ENCODE results near the gene IDNK. TPM values are rescaled to one million over a fixed set of nuclear protein-coding genes. Genes with fewer than 3 reads are reported as not detected.

Gene IDNK
- total and polyA plus RNA-seq, 2 experiments from 2014 or later = 10.5 to 11.1 TPM

GRCh38 chr9:83680233-83680632 is 57.3 kb downstream of the IDNK start:
- no peak for TF ChIP-seq CTCF (IDR thresholded peaks at IDR 0.05; ENCODE audit: poor library complexity)
- no peak for TF ChIP-seq EZH2phosphoT487 (IDR thresholded peaks at IDR 0.05; ENCODE audit: low read depth, severe bottlenecking, unreplicated experiment)
- no peak for TF ChIP-seq EZH2 (IDR thresholded peaks at IDR 0.05; ENCODE audit: borderline replicate concordance)
- DNase-seq (ENCODE audit: low spot score) = no peak
- Histone ChIP-seq H3K4me1 (ENCODE audit: insufficient read depth) (no peaks in the 10 kb centered on the region), H3K27ac (no peak overlapping the region), H2AFZ (no peak overlapping the region), H3K79me2 (peaks cover 81% of the 10 kb centered on the region), H3K4me3 (no peak overlapping the region), H3K4me2 (no peak overlapping the region), H3K27me3 (no peaks in the 10 kb centered on the region), H4K20me1 (ENCODE audit: insufficient read depth, poor library complexity, severe bottlenecking) (peaks cover 16% of the 10 kb centered on the region), H3K9me3 (ENCODE audit: low read depth) (no peaks in the 10 kb centered on the region), H3K9me2 (replicated peaks; ENCODE audit: insufficient read depth) (no peaks in the 10 kb centered on the region), H3K36me3 (replicated peaks; ENCODE audit: insufficient read depth, low read depth) (peaks cover 7% of the 10 kb centered on the region)
- WGBS (ENCODE audit: low lambda C conversion rate, missing lambda C conversion rate) = 100% methylated on average over 1 of the region's 1 CpG

- H3K4me2 ChIP-seq = no peak overlapping the region
- no peak overlapping the region for H3K27ac ChIP-seq
- H3K27me3 ChIP-seq = no peaks in the 10 kb centered on the region
- H2AFZ ChIP-seq = no peak overlapping the region
- no peaks in the 10 kb centered on the region for H3K4me1 ChIP-seq (ENCODE audit: insufficient read depth)
- no peak overlapping the region for H3K4me3 ChIP-seq
- H3K36me3 ChIP-seq (replicated peaks; ENCODE audit: insufficient read depth, low read depth) = peaks cover 7% of the 10 kb centered on the region
- H3K79me2 ChIP-seq = peaks cover 89% of the 10 kb centered on the region
- TF ChIP-seq CTCF (IDR thresholded peaks at IDR 0.05; ENCODE audit: poor library complexity) (no peak), EZH2phosphoT487 (IDR thresholded peaks at IDR 0.05; ENCODE audit: low read depth, severe bottlenecking, unreplicated experiment) (no peak), EZH2 (IDR thresholded peaks at IDR 0.05; ENCODE audit: borderline replicate concordance) (no peak)
- peaks cover 29% of the 10 kb centered on the region for H4K20me1 ChIP-seq (ENCODE audit: insufficient read depth, poor library complexity, severe bottlenecking)
- H3K9me3 ChIP-seq (ENCODE audit: low read depth) = no peaks in the 10 kb centered on the region
- WGBS (ENCODE audit: low lambda C conversion rate, missing lambda C conversion rate) = 84% methylated on average over 2 of the region's 2 CpGs
- H3K9me2 ChIP-seq (replicated peaks; ENCODE audit: insufficient read depth) = no peaks in the 10 kb centered on the region
- DNase-seq (ENCODE audit: low spot score) = no peak
These were observed 58.5 kb downstream of the IDNK start for GRCh38 chr9:83681490-83681889.

- Histone ChIP-seq H3K9me3 (ENCODE audit: low read depth) (no peaks in the 10 kb centered on the region), H3K4me3 (no peak overlapping the region), H3K27me3 (no peaks in the 10 kb centered on the region), H3K27ac (no peak overlapping the region), H3K4me2 (no peak overlapping the region), H2AFZ (no peak overlapping the region), H3K4me1 (ENCODE audit: insufficient read depth) (no peaks in the 10 kb centered on the region), H3K9me2 (replicated peaks; ENCODE audit: insufficient read depth) (no peaks in the 10 kb centered on the region), H4K20me1 (ENCODE audit: insufficient read depth, poor library complexity, severe bottlenecking) (peaks cover 92% of the 10 kb centered on the region), H3K79me2 (peaks cover 99% of the 10 kb centered on the region), H3K36me3 (replicated peaks; ENCODE audit: insufficient read depth, low read depth) (no peaks in the 10 kb centered on the region)
- 99% methylated on average over 3 of the region's 3 CpGs for WGBS (ENCODE audit: low lambda C conversion rate, missing lambda C conversion rate)
- no peak for DNase-seq (ENCODE audit: low spot score)
- TF ChIP-seq EZH2phosphoT487 (IDR thresholded peaks at IDR 0.05; ENCODE audit: low read depth, severe bottlenecking, unreplicated experiment) (no peak), CTCF (IDR thresholded peaks at IDR 0.05; ENCODE audit: poor library complexity) (no peak), EZH2 (IDR thresholded peaks at IDR 0.05; ENCODE audit: borderline replicate concordance) (no peak)
These were observed 66.0 kb downstream of the IDNK start for GRCh38 chr9:83688921-83689320.

- Histone ChIP-seq H3K9me3 (ENCODE audit: low read depth) (no peaks in the 10 kb centered on the region), H3K4me3 (no peak overlapping the region), H3K36me3 (replicated peaks; ENCODE audit: insufficient read depth, low read depth) (no peaks in the 10 kb centered on the region), H3K27me3 (no peaks in the 10 kb centered on the region), H4K20me1 (ENCODE audit: insufficient read depth, poor library complexity, severe bottlenecking) (peaks cover 100% of the 10 kb centered on the region), H3K27ac (no peak overlapping the region), H2AFZ (no peak overlapping the region), H3K4me1 (ENCODE audit: insufficient read depth) (no peaks in the 10 kb centered on the region), H3K79me2 (peaks cover 100% of the 10 kb centered on the region), H3K4me2 (no peak overlapping the region), H3K9me2 (replicated peaks; ENCODE audit: insufficient read depth) (no peaks in the 10 kb centered on the region)
- DNase-seq (ENCODE audit: low spot score) = no peak
- no peak for TF ChIP-seq EZH2phosphoT487 (IDR thresholded peaks at IDR 0.05; ENCODE audit: low read depth, severe bottlenecking, unreplicated experiment)
- TF ChIP-seq EZH2 (IDR thresholded peaks at IDR 0.05; ENCODE audit: borderline replicate concordance) = no peak
- TF ChIP-seq CTCF (IDR thresholded peaks at IDR 0.05; ENCODE audit: poor library complexity) = no peak
- 98% methylated on average over 3 of the region's 3 CpGs for WGBS (ENCODE audit: low lambda C conversion rate, missing lambda C conversion rate)
These were observed 68.5 kb downstream of the IDNK start for GRCh38 chr9:83691492-83691891.
